Measurements from ENCODE around the gene NLGN1.

Gene NLGN1

DNA sequence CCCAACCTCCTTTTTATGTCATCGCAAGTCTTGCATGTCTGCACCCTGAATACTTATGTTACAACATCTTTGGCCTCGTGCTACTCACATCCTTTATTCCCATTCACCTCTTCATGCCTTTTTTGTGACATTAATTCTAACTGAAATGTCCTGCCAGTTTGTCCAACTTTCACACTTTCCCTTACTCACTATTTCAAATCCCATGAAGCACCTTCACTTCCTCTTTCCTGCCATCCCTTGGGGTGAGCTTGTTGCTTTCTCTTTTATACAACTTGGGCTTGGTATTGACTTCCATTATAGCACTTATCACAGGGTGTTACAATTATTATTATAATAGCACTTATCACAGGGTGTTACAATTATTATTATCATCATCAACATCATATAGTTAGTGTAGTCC, 496.3 kb downstream of the NLGN1 start:
- Histone ChIP-seq H3K27me3 (replicated peaks; ENCODE audit: control insufficient read depth, insufficient read depth, low read length) (no peaks in the 10 kb centered on the region), H3K36me3 (ENCODE audit: control insufficient read depth, insufficient read depth, low read length) (no peaks in the 10 kb centered on the region), H3K4me3 (replicated peaks; ENCODE audit: low read depth, low read length) (no peak overlapping the region)
- TF ChIP-seq, protein P1, sequence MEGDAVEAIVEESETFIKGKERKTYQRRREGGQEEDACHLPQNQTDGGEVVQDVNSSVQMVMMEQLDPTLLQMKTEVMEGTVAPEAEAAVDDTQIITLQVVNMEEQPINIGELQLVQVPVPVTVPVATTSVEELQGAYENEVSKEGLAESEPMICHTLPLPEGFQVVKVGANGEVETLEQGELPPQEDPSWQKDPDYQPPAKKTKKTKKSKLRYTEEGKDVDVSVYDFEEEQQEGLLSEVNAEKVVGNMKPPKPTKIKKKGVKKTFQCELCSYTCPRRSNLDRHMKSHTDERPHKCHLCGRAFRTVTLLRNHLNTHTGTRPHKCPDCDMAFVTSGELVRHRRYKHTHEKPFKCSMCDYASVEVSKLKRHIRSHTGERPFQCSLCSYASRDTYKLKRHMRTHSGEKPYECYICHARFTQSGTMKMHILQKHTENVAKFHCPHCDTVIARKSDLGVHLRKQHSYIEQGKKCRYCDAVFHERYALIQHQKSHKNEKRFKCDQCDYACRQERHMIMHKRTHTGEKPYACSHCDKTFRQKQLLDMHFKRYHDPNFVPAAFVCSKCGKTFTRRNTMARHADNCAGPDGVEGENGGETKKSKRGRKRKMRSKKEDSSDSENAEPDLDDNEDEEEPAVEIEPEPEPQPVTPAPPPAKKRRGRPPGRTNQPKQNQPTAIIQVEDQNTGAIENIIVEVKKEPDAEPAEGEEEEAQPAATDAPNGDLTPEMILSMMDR (IDR thresholded peaks at IDR 0.05; ENCODE audit: insufficient read depth, low read length, poor library complexity, severe bottlenecking): no peak
- DNase-seq (ENCODE audit: extremely low read depth, insufficient read length): no peak

GRCh38 chr3:173897631-173898030, 500.1 kb downstream of the NLGN1 start:
- TF ChIP-seq, protein P1 (IDR thresholded peaks at IDR 0.05; ENCODE audit: insufficient read depth, low read length, poor library complexity, severe bottlenecking): no peak
- Histone ChIP-seq H3K4me3 (replicated peaks; ENCODE audit: low read depth, low read length) (no peak overlapping the region), H3K27me3 (replicated peaks; ENCODE audit: control insufficient read depth, insufficient read depth, low read length) (no peaks in the 10 kb centered on the region), H3K36me3 (ENCODE audit: control insufficient read depth, insufficient read depth, low read length) (no peaks in the 10 kb centered on the region)
- DNase-seq (ENCODE audit: extremely low read depth, insufficient read length): no peak

- TF ChIP-seq, protein P1 (IDR thresholded peaks at IDR 0.05; ENCODE audit: insufficient read depth, low read length, poor library complexity, severe bottlenecking): no peak
- Histone ChIP-seq H3K27me3 (replicated peaks; ENCODE audit: control insufficient read depth, insufficient read depth, low read length) (no peaks in the 10 kb centered on the region), H3K4me3 (replicated peaks; ENCODE audit: low read depth, low read length) (no peak overlapping the region), H3K36me3 (ENCODE audit: control insufficient read depth, insufficient read depth, low read length) (no peaks in the 10 kb centered on the region)
- no peak for DNase-seq (ENCODE audit: extremely low read depth, insufficient read length)
Measured at GRCh38 chr3:173901649-173902048, 504.1 kb downstream of the NLGN1 start.

- TF ChIP-seq, protein P1 (IDR thresholded peaks at IDR 0.05; ENCODE audit: insufficient read depth, low read length, poor library complexity, severe bottlenecking): no peak
- Histone ChIP-seq H3K27me3 (replicated peaks; ENCODE audit: control insufficient read depth, insufficient read depth, low read length) (no peaks in the 10 kb centered on the region), H3K36me3 (ENCODE audit: control insufficient read depth, insufficient read depth, low read length) (no peaks in the 10 kb centered on the region), H3K4me3 (replicated peaks; ENCODE audit: low read depth, low read length) (no peak overlapping the region)
- no peak for DNase-seq (ENCODE audit: extremely low read depth, insufficient read length)
Measured at GRCh38 chr3:173902401-173902800, 504.9 kb downstream of the NLGN1 start.

- TF ChIP-seq, protein P1 (IDR thresholded peaks at IDR 0.05; ENCODE audit: insufficient read depth, low read length, poor library complexity, severe bottlenecking): no peak
- H3K27me3 ChIP-seq (replicated peaks; ENCODE audit: control insufficient read depth, insufficient read depth, low read length): no peaks in the 10 kb centered on the region
- no peak overlapping the region for H3K4me3 ChIP-seq (replicated peaks; ENCODE audit: low read depth, low read length)
- no peak for DNase-seq (ENCODE audit: extremely low read depth, insufficient read length)
- H3K36me3 ChIP-seq (ENCODE audit: control insufficient read depth, insufficient read depth, low read length): no peaks in the 10 kb centered on the region
Measured at GRCh38 chr3:173902871-173903270, 505.3 kb downstream of the NLGN1 start.

- H3K4me3 ChIP-seq (replicated peaks; ENCODE audit: low read depth, low read length): no peak overlapping the region
- H3K36me3 ChIP-seq (ENCODE audit: control insufficient read depth, insufficient read depth, low read length): no peaks in the 10 kb centered on the region
- DNase-seq (ENCODE audit: extremely low read depth, insufficient read length): no peak
- TF ChIP-seq, protein P1 (IDR thresholded peaks at IDR 0.05; ENCODE audit: insufficient read depth, low read length, poor library complexity, severe bottlenecking): no peak
- H3K27me3 ChIP-seq (replicated peaks; ENCODE audit: control insufficient read depth, insufficient read depth, low read length): no peaks in the 10 kb centered on the region
Measured at GRCh38 chr3:173905381-173905780, 507.8 kb downstream of the NLGN1 start.

All from GM06990 (cell line).